Neural progenitor cell (in vitro differentiated cells): ENCODE measurements around the gene ZCCHC14. TPM values are rescaled to one million over a fixed set of nuclear protein-coding genes. Genes with fewer than 3 reads are reported as not detected.

Experiments
- DNase-seq: peaks from one replicate; pipeline ENCODE4 v3.0.0-alpha.2; 2016; ENCODE audit warnings: low spot score
- H2AFZ ChIP-seq: fragments of 200-600 bp; sonication (generic); replicated peaks from 2 replicates; pipeline ENCODE4 v1.6.1; 2016; ENCODE audit warnings: antibody characterized with exemption
- H3F3A ChIP-seq: fragments of 200-600 bp; sonication (generic); 2 replicates; pipeline ENCODE4 v1.6.1; 2016; ENCODE audit warnings: antibody characterized with exemption, low read depth
- H3K27ac ChIP-seq: fragments of 200-600 bp; sonication (generic); 2 replicates; pipeline ENCODE4 v1.5.1; 2016; ENCODE audit warnings: mild to moderate bottlenecking
- H3K27me3 ChIP-seq: fragments of 200-600 bp; sonication (generic); 2 replicates; pipeline ENCODE4 v1.6.1; 2016; ENCODE audit warnings: mild to moderate bottlenecking, moderate library complexity
- H3K36me3 ChIP-seq: fragments of 200-600 bp; sonication (generic); 2 replicates; pipeline ENCODE4 v1.5.1; 2016
- H3K4me1 ChIP-seq: fragments of 200-600 bp; sonication (generic); 2 replicates; pipeline ENCODE4 v1.6.1; 2016; ENCODE audit warnings: mixed run types
- H3K4me2 ChIP-seq: fragments of 200-600 bp; sonication (generic); 2 replicates; pipeline ENCODE4 v1.6.1; 2016
- H3K4me3 ChIP-seq: fragments of 200-600 bp; sonication (generic); 2 replicates; pipeline ENCODE4 v1.5.1; 2016
- H3K79me2 ChIP-seq: fragments of 200-600 bp; sonication (generic); 2 replicates; pipeline ENCODE4 v1.6.1; 2016; ENCODE audit warnings: low read depth
- H3K9ac ChIP-seq: fragments of 200-600 bp; sonication (generic); 2 replicates; pipeline ENCODE4 v1.6.1; 2016
- H3K9me3 ChIP-seq: fragments of 200-600 bp; sonication (generic); 2 replicates; pipeline ENCODE4 v1.5.1; 2016; ENCODE audit warnings: low read depth
- H4K20me1 ChIP-seq: fragments of 200-600 bp; sonication (generic); 2 replicates; pipeline ENCODE4 v1.6.1; 2016; ENCODE audit warnings: low read depth
- H3K27ac Mint-ChIP-seq: 3 replicates; pipeline ENCODE4 v1.8.0; 2021; ENCODE audit warnings: mixed read lengths
- H3K27me3 Mint-ChIP-seq: 2 replicates; pipeline ENCODE4 v1.8.0; 2022; ENCODE audit warnings: low read depth, mild to moderate bottlenecking, inconsistent platforms, moderate library complexity, mixed read lengths; ENCODE audit not compliant: insufficient read depth
- H3K36me3 Mint-ChIP-seq: 3 replicates; pipeline ENCODE4 v1.8.0; 2021; ENCODE audit warnings: mixed read lengths
- H3K4me1 Mint-ChIP-seq: 3 replicates; pipeline ENCODE4 v1.8.0; 2021; ENCODE audit warnings: mixed read lengths
- H3K4me3 Mint-ChIP-seq: 3 replicates; pipeline ENCODE4 v1.8.0; 2021; ENCODE audit warnings: mild to moderate bottlenecking, moderate library complexity, mixed read lengths
- H3K9me3 Mint-ChIP-seq: 3 replicates; pipeline ENCODE4 v1.8.0; 2020; ENCODE audit warnings: mixed read lengths
- CTCF ChIP-seq: fragments of 200-600 bp; sonication (generic); IDR thresholded peaks from 2 replicates; pipeline ENCODE4 v1.5.1; 2017; ENCODE audit warnings: antibody characterized with exemption, mild to moderate bottlenecking
- EZH2 ChIP-seq: fragments of 200-600 bp; sonication (generic); IDR thresholded peaks from 2 replicates; pipeline ENCODE4 v1.6.1; 2017; ENCODE audit warnings: antibody characterized with exemption, mild to moderate bottlenecking, moderate library complexity
- EZH2phosphoT487 ChIP-seq: fragments of 200-600 bp; sonication (generic); IDR thresholded peaks from 2 replicates; pipeline ENCODE4 v1.6.1; 2017; ENCODE audit warnings: antibody characterized with exemption
- total RNA-seq: library from RNA; depleted of rRNA; stranded (reverse); fragments of >200 nt; gene quantifications from 2 replicates; pipeline ENCODE4 v1.2.3, GENCODE V29; 2015; ENCODE audit warnings: low replicate concordance

ZCCHC14 gene
- total RNA-seq, 1 donor from 2014 or later, result 10.3 TPM

DNA sequence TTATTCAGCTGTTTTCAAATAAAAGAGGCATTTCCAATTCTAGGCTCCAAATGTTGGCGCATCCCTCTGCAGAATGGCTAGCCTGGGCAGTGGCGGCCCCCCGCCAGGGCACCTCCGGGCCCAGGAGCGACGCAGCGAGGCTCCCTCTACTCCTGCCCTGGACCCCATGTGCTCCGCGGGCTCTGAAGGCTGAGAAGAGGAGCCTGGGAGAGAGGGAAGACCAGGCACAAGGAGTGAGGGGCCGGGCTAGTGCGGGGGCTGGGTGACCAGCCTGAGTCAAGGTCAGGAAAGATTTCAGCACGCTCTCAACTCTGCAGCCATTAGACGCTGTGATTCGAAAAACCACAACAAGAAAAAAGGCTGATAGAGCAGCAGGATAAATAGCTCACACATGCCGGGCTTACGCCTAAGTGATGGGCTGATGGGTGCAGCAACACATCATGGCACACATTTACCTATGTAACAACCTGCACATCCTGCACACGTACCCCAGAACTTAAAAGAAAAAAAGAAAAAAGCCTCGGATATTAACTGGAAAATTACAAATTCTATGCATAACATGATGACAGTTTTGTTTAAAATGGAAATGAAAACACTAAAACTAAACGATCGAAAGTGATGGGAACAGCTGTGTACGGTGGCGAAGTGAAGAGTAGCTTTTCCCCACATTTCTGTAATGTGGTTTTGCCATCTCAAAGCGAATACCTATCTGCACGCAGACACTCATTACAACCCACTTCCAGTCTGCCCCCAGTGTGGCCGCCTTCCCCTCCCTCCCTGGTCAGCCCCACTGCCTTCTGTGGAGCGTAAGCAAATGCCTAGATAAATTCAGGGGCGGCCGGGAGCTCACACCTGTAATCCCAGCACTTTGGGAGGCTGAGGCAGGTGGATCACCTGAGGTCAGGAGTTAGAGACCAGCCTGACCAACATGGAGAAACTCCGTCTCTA lies 56.3 kb downstream of the ZCCHC14 start:
- no peak overlapping the region for H2AFZ ChIP-seq
- H3K4me1 ChIP-seq, result no peaks in the 10 kb centered on the region
- H4K20me1 ChIP-seq, result peaks cover 8% of the 10 kb centered on the region
- H3K36me3 ChIP-seq, result no peaks in the 10 kb centered on the region
- Mint-ChIP-seq H3K4me3 (no peak overlapping the region), H3K27me3 (peaks cover 5% of the 10 kb centered on the region), H3K36me3 (peaks cover 4% of the 10 kb centered on the region), H3K27ac (no peak overlapping the region), H3K4me1 (peaks cover 13% of the 10 kb centered on the region), H3K9me3 (no peaks in the 10 kb centered on the region)
- H3K9ac ChIP-seq, result no peak overlapping the region
- no peaks in the 10 kb centered on the region for H3K9me3 ChIP-seq
- no peaks in the 10 kb centered on the region for H3K27me3 ChIP-seq
- no peak overlapping the region for H3K4me3 ChIP-seq
- no peak for TF ChIP-seq CTCF
- TF ChIP-seq EZH2, result no peak
- no peak for TF ChIP-seq EZH2phosphoT487
- H3K4me2 ChIP-seq, result no peak overlapping the region
- H3K27ac ChIP-seq, result no peak overlapping the region
- H3K79me2 ChIP-seq, result peaks cover 17% of the 10 kb centered on the region
- no peak for DNase-seq
- no peaks in the 10 kb centered on the region for H3F3A ChIP-seq

- Mint-ChIP-seq H3K4me3 (no peak overlapping the region), H3K4me1 (peaks cover 13% of the 10 kb centered on the region), H3K36me3 (peaks cover 1% of the 10 kb centered on the region), H3K9me3 (no peaks in the 10 kb centered on the region), H3K27me3 (peaks cover 2% of the 10 kb centered on the region), H3K27ac (no peak overlapping the region)
- no peaks in the 10 kb centered on the region for H3K36me3 ChIP-seq
- H3K27me3 ChIP-seq, result no peaks in the 10 kb centered on the region
- H3K4me1 ChIP-seq, result no peaks in the 10 kb centered on the region
- H3K9me3 ChIP-seq, result no peaks in the 10 kb centered on the region
- H3K27ac ChIP-seq, result no peak overlapping the region
- H3K4me2 ChIP-seq, result no peak overlapping the region
- no peak overlapping the region for H3K9ac ChIP-seq
- DNase-seq, result no peak
- H4K20me1 ChIP-seq, result peaks cover 8% of the 10 kb centered on the region
- H3K4me3 ChIP-seq, result no peak overlapping the region
- no peak overlapping the region for H2AFZ ChIP-seq
- TF ChIP-seq EZH2 (no peak), CTCF (no peak), EZH2phosphoT487 (no peak)
- H3F3A ChIP-seq, result no peaks in the 10 kb centered on the region
- H3K79me2 ChIP-seq, result peaks cover 12% of the 10 kb centered on the region
Observed at GRCh38 chr16:87435372-87436224, 57.2 kb downstream of the ZCCHC14 start.

GRCh38 chr16:87434146-87434667 lies 58.6 kb downstream of the ZCCHC14 start:
- Mint-ChIP-seq H3K9me3 (no peaks in the 10 kb centered on the region), H3K4me1 (peaks cover 13% of the 10 kb centered on the region)

More at GRCh38 chr16:87434146-87434667, 58.6 kb downstream of the ZCCHC14 start:
- no peak for DNase-seq
- no peak overlapping the region for H3K27ac ChIP-seq
- H3K9ac ChIP-seq, result no peak overlapping the region
- Mint-ChIP-seq H3K36me3 (peaks cover 2% of the 10 kb centered on the region), H3K4me3 (no peak overlapping the region), H3K27ac (no peak overlapping the region), H3K27me3 (peaks cover 2% of the 10 kb centered on the region)
- H3K27me3 ChIP-seq, result no peaks in the 10 kb centered on the region
- H3K9me3 ChIP-seq, result no peaks in the 10 kb centered on the region
- H2AFZ ChIP-seq, result no peak overlapping the region
- peaks cover 12% of the 10 kb centered on the region for H3K79me2 ChIP-seq
- no peak overlapping the region for H3K4me3 ChIP-seq
- no peaks in the 10 kb centered on the region for H3K4me1 ChIP-seq
- no peak overlapping the region for H3K4me2 ChIP-seq
- TF ChIP-seq EZH2phosphoT487 (no peak), CTCF (no peak), EZH2 (no peak)
- H3K36me3 ChIP-seq, result no peaks in the 10 kb centered on the region
- H4K20me1 ChIP-seq, result peaks cover 8% of the 10 kb centered on the region
- no peaks in the 10 kb centered on the region for H3F3A ChIP-seq
